ENCODE results near the gene MRPL27.

MRPL27 gene

GRCh38 chr17:50359998-50360461 is 13.0 kb downstream of the MRPL27 start:
- DNase-seq: no peak

DNA sequence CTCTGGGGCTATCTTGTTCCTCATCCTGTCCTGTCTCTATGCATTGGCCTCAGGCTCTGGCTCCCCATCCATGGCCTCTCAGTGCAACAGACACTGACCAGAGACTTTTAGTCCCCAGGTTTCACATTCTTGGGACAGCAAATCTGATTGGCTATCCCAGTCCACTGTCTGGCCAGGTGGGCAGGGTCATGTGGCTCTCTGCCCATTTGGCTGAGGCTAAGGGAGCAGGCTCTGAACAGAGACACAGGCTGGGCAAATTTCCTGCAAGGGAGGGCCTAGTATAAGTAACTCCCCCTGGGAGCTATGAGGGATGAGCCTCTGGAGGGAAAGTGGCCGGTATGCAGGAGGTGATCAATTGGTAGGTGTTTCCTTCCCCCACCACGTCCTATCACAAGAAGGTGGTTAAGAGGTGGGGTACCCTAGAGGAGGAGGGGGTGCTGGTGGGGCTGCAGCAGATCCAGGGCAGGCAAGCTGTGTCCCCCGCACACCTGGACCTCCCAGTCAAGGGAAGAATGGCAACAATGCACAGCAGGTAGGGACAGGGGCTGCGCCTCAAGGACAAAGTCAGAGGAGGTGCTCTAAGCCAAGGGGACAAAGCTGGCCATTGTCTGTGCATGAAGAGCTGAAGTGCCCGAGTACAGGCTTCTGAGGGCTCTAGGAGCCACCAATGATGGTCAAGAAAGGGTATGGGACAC is 13.8 kb downstream of the MRPL27 start:
- no peak for DNase-seq

- no peak for DNase-seq
These were observed 14.8 kb downstream of the MRPL27 start for GRCh38 chr17:50358177-50358576.

DNA sequence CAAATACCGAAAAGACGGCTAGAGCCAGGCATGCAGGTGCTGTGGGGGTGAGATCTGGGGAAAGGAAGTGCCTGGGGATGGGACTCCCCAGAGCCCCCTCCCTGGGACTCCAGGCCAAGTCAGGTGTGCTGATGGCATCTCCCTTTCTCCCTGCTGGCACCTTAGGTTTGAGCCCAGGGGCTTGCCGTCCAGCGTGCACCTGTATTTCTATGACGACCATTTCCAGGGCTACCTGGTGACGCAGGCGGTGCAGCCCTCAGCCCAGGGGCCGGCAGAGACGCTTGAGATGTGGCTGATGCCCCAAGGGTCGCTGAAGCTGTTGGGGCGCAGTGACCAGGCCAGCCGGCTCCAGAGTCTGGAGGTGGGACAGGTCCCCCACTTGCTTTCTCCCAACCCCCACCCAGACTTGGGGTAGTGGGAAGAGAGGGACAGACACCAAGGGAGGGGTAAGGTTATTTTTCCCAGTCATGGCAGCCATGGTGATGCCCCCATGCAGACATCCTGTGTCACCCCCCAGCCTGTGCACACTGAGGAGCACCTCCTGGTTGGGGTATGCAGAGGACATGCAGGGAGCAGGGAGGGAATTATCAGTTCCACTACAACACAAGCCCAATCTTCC is 16.0 kb downstream of the MRPL27 start:
- no peak for DNase-seq

GRCh38 chr17:50356418-50356817 is 16.6 kb downstream of the MRPL27 start:
- DNase-seq: no peak

DNA sequence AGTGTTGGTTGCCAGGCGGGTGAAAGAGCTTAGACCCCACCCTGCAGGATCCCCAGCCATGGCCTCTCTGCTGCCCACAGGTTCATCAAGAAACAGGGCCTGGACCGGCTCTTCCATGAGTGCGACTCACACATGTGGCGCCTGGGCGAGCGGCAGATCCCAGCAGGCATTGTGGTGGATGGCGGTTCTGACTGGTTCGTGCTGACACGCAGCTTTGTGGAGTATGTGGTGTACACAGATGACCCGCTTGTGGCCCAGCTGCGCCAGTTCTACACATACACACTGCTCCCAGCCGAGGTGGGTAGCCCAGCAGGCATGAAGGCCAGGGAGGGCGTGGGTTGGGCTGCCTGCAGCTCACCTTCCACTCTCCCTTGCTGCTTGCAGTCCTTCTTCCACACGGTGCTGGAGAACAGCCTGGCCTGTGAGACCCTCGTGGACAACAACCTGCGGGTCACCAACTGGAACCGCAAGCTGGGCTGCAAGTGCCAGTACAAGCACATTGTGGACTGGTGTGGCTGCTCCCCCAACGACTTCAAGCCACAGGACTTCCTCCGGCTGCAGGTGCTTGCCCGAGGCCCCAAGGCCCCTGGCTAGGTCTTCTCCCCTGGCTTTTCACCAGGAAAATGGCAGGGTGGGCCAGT is 17.2 kb downstream of the MRPL27 start:
- no peak for DNase-seq

- no peak for DNase-seq
These were observed 17.7 kb downstream of the MRPL27 start for GRCh38 chr17:50355336-50355700.

DNA sequence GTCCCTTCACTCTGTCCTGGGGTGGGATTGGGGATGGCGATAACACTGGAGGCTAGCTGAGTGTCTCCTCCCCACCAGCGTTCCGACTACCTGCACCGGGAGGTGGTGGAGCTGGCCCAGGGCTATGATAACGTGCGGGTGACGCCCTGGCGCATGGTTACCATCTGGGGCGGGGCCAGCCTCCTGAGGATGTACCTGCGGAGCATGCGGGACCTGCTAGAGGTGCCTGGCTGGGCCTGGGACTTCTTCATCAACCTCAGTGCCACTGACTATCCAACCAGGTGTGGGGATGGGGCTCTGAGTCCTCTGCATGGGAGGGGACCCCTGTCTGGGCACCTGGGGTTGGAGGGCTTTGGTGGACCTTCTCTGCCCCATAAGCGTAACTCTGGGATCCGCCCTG is 18.2 kb downstream of the MRPL27 start:
- DNase-seq: no peak

- DNase-seq: no peak
These were observed 18.8 kb downstream of the MRPL27 start for GRCh38 chr17:50354198-50354597.

DNA sequence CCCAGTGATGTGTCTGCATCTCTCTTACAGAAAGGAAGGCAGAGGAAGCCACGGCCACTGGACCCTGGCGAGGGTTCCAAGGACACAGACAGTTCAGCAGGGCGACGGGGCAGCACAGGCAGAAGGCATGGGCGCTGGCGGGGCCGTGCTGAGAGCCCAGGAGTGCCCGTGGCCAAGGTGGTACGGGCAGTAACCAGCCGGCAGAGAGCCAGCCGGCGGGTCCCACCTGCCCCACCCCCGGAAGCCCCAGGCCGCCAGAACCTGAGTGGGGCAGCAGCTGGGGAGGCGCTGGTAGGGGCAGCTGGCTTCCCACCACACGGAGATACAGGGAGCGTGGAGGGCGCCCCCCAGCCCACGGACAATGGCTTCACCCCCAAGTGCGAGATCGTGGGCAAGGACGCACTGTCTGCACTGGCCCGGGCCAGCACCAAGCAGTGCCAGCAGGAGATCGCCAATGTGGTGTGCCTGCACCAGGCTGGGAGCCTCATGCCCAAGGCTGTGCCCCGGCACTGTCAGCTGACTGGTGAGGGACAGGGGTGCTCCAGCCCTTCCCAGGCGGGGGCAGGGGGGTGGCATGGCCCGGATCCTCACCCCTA is 19.3 kb downstream of the MRPL27 start:
- no peak for DNase-seq

DNA sequence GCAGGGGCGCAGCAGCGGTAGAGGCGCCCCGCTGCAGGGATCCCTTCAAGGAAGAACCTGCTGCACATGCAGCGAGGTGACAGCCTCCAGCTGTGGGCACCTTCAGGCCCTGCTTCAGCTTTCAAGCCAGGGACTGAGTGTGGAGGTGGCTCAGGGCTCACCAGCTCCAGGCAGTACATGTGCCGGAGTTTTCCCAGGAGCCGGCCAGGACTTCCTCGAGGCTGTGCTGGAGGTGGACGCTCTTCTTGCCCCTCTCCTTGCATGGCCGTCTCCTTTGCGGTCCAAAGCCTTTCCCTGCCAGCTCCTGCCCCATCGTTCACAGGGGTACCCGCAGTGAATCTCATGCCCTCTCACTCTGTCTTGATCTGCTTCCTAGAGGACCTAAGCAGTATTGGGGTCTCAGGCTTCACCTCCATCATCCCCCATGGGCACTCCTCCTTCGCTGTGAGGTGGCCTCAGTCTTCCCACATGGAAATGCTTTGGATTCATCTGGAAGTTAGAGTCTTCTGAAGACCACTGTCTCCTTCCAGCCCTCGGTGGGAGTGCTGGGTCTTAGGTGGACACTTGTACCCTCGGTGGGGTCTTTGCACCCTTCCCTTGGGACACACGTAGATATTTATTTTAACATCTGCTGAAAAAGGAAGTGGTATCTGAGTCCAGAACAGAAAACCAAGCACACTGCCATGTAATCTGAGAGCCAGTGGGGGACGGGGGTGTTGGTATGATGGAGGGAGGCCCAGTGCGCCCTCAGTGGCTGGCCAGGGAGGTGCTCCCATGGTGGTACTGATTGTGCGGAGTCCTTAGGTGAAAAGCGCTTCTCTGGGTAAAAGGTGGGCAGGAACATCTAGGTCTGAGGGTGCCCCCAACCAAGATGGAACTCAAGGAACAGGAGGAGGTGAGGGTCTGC is 20.0 kb downstream of the MRPL27 start:
- DNase-seq: no peak

- peak; percentile 29 for DNase-seq
These were observed 20.8 kb downstream of the MRPL27 start for GRCh38 chr17:50352072-50352692.

- DNase-seq: no peak
These were observed 22.3 kb downstream of the MRPL27 start for GRCh38 chr17:50350733-50351132.

DNA sequence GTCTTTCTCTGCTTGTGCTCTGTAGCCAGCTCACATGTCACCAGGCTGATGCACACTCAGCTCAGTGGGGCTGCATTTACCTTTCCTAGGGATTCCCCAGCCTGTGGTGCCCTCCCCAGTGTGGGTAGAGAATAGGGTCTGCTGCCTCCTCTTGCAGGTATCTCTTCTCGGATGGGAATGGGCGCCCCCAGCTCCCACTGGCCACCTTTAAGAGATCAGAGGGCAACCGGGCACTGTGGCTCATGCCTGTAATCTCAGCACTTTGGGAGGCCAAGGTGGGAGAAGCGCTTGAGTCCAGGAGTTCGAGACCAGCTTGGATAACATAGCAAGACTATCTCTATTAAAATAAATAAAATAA is 23.8 kb downstream of the MRPL27 start:
- DNase-seq: no peak

DNA sequence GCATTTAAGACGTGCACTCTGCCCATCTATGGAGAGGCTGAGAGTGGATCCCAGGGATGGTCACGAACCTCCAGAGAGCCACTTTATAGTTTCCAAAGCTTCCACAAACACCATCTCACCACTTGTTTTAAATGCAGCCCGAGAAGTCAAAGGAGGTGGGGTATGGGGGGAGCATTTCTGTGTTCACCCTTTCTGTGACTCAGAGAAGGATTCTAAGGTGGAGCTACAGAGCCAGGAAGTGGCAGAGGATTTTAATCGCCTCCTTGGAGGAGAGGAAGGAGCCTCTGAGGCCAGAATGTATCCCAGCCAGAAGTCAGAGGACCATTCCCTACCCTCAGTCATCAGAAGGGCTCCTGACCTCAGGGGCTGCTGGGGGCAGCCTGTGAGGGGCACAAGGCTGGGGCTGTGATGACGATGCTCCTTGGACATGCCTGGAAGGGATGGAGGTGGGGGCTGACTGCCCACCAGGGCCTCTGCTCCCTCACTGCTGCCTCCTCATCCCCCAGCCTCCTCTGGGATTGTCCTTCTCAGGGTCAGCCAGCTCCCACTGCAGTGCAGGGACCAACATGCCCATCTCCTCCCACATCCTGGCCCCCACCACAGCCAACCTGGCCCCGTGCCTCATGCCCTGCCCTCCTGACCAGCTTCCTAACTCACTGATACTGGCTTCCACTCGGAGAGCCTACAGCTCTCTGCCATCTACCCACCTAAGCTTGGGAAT is 24.3 kb downstream of the MRPL27 start:
- peak; percentile 61 for DNase-seq

DNA sequence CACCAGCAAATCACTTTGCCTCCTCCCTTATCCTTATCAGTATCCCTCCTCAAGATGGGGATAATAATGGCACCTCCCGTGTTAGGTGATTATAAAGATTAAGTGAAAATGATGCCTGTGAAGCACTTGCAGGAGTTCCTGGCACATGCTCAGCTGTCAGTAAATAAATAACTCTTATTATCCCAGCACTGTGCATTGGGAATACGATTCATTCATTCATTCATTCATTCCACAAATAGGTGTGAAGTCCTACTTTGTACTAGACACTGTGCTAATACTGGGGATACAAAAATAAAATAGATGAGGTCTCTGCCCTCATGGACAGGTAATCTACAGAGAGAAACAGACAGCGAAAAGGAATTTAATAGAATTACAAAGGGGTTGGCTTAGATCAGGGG is 25.1 kb downstream of the MRPL27 start:
- no peak for DNase-seq

DNA sequence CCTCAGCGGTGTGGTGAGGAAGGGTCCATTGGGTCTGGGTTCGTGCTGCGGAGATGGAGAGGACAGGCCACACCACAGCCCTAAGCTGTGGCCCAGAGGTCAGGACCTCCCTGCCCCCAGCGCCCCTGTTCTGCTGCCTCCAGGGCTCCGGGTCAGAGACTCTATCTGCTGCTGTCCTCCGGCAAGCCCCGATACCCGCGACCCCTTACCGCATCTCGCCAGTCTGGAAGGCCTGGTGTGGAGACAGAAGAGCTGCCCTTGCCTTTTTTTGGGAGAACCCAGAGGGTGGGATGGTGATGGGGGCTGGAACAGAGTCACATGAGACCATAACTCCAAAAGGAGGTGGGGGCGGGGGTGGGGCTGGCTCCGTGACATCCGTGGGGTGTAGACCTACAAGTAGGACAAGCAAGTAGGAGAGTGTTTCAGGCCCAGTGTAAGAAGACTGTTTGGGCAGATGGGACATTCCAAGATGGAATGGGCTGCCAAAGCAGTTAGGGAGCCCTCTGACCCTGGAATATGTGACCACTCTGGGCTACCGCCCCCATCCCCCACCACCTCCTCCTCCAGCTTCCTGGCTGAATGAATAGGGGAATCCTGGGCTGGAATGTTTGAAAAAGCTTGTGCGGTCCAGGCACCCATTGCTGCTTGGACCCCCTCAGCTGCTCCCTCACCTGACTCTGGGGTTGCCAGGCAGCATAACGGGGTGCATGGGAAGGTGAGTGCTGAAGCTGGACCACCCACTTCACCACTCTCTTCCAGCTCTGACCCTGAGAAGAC is 25.7 kb downstream of the MRPL27 start:
- DNase-seq: no peak

DNA sequence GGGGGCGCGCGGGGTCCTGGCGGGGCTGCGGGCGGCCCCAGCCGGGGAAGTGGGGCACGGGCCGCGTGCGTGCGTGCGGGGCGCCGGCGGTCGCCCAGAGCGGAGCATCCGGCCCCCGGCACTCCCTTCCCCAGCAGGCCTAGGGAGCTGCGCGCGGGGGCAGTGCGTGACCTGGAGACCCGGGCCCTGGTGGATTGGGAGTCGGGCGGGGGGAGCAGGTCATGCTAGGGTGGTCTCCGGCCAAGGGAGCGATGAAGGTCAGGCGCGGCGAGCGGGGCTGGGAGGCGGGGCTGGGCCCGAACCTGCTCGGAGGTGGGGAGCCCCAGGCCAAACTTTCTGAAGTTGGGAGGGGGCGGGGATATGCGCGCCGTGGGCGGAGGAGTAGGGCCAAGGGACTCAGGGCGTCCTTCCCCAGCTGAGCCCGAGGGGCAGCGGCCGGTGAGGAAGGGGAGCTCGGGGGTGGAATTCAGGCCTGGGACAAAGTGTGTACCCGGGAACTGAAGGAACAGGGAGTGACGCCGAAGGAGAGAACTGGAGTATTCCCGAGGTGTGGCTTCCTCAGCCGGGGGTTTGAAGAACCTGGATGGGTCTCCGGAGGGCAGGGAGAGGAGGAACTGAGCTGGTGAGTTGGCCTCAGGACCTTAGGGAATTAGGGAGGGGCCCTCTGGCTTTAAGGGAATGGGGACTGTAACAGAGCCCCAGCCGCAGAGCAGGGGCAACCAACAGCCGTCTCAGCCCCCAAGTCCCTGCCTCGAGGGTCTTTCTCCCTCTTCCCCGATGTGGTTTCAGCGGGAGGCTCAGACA is 26.5 kb downstream of the MRPL27 start:
- DNase-seq: peak; percentile 18

DNA sequence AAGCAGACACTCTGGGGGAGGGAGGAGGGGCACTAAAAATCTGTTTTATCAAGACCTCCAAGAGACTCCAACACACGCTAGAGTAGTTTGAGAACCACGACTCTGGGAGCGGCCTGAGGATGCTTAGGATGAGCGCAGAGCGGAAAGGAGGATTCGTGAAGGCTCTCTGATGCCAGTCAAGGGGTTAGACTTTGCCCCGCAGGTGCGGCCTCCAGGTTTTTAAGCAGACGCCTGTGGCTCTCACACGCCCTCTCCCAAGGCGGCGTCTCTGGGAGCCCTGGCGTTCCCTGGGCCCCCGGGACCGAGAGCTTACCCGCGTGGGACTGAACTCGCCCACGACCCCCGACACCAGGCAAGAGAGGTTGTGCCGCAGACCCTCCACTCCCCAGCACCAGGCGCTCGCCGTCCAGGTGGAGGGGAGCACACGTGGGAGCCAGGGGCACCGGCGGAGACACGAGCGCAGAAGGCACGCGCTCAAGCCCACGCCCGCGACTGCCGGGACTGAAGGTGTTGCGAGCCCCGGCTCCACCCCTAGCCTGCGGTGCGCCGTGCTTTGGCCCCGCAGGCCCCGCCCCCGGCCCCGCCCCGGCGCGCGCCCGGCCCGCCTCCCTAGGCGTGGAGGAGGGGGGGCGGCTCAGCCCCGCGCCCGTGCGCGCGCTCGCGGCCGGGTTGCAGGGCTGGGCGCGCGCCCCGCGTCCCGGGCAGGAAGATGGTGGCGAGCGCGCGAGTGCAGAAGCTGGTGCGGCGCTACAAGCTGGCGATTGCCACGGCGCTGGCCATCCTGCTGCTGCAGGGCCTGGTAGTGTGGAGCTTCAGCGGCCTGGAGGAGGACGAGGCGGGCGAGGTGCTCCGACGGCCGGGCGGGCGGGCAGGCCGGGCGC is 27.3 kb downstream of the MRPL27 start, which contains the start of gene XYLT2:
Gene XYLT2 (plus strand): TSS at position 695 of the 881 bp plus-strand sequence. CDS start 15 bp downstream, at position 710.
- DNase-seq: peak; percentile 79

All from NCI-H226 (cell line).